Epidermal melanocyte (primary cell): ENCODE measurements around the gene CFAP61.

Source experiments
- DNase-seq: peaks from one replicate; pipeline ENCODE4 v3.0.0; 2011; ENCODE audit warnings: low spot score; ENCODE audit not compliant: insufficient read length

Gene CFAP61

GRCh38 chr20:20391766-20392165, 339.4 kb downstream of the CFAP61 start:
- DNase-seq, result no peak

- DNase-seq, result peak; percentile 55
Observed at GRCh38 chr20:20393207-20394120, 341.1 kb downstream of the CFAP61 start.

GRCh38 chr20:20395087-20395486, 342.8 kb downstream of the CFAP61 start:
- no peak for DNase-seq

- DNase-seq, result no peak
Observed at GRCh38 chr20:20395903-20396568, 343.7 kb downstream of the CFAP61 start.

GRCh38 chr20:20396794-20397193, 344.5 kb downstream of the CFAP61 start:
- no peak for DNase-seq

- DNase-seq, result no peak
Observed at GRCh38 chr20:20398123-20398522, 345.8 kb downstream of the CFAP61 start.

GRCh38 chr20:20399531-20400500, 347.5 kb downstream of the CFAP61 start:
- no peak for DNase-seq

GRCh38 chr20:20401991-20402390, 349.7 kb downstream of the CFAP61 start:
- no peak for DNase-seq

- no peak for DNase-seq
Observed at GRCh38 chr20:20404633-20405032, 352.3 kb downstream of the CFAP61 start.

GRCh38 chr20:20405623-20406022, 353.3 kb downstream of the CFAP61 start:
- DNase-seq, result no peak

GRCh38 chr20:20406306-20406705, 354.0 kb downstream of the CFAP61 start:
- no peak for DNase-seq

- no peak for DNase-seq
Observed at GRCh38 chr20:20407891-20408805, 355.8 kb downstream of the CFAP61 start.

- DNase-seq, result no peak
Observed at GRCh38 chr20:20409331-20409730, 357.0 kb downstream of the CFAP61 start.
